Endothelial cell of umbilical vein (primary cell): ENCODE measurements around the gene AMBP.

Source experiments
- CTCF ChIP-seq, 2 donors: IDR thresholded peaks; 1 replicate in 1 of 2; 2 replicates in 1 of 2; pipeline ENCODE4 v1.5.1; 2011; ENCODE audit warnings: low read length in 2 of 2, mild to moderate bottlenecking in 2 of 2, moderate library complexity in 2 of 2, control low read depth in 1 of 2, inconsistent platforms in 1 of 2, low read depth in 1 of 2; ENCODE audit not compliant: insufficient read depth in 1 of 2; ENCODE audit errors: extremely low read depth in 1 of 2
- EZH2 ChIP-seq: IDR thresholded peaks from 2 replicates; pipeline ENCODE4 v1.6.1; 2012; ENCODE audit warnings: borderline replicate concordance, low read depth, mild to moderate bottlenecking, moderate library complexity, low read length, inconsistent platforms; ENCODE audit not compliant: severe bottlenecking
- FOS ChIP-seq: IDR thresholded peaks from 2 replicates; pipeline ENCODE4 v1.6.1; 2011; ENCODE audit warnings: mild to moderate bottlenecking, low read length, moderate library complexity, borderline replicate concordance; ENCODE audit not compliant: insufficient read depth
- GATA2 ChIP-seq: IDR thresholded peaks from 2 replicates; pipeline ENCODE4 v1.7.0; 2011; ENCODE audit warnings: low read depth, mild to moderate bottlenecking, moderate library complexity, mixed read lengths, low read length; ENCODE audit not compliant: insufficient read length, insufficient read depth
- MAX ChIP-seq: IDR thresholded peaks from 2 replicates; pipeline ENCODE4 v1.6.1; 2011; ENCODE audit not compliant: insufficient read depth, insufficient read length
- MYC ChIP-seq: IDR thresholded peaks from one replicate; pipeline ENCODE4 v1.6.1; 2011; ENCODE audit warnings: mild to moderate bottlenecking, low read depth, low read length
- POLR2A ChIP-seq: IDR thresholded peaks from 2 replicates; pipeline ENCODE4 v1.6.1; 2012; ENCODE audit warnings: low read depth, mild to moderate bottlenecking, control low read depth, low read length
- POLR2AphosphoS5 ChIP-seq: IDR thresholded peaks from 2 replicates; pipeline ENCODE4 v1.6.1; 2012; ENCODE audit warnings: low read depth, mild to moderate bottlenecking, control low read depth, low read length, moderate library complexity; ENCODE audit not compliant: insufficient read depth

GRCh38 chr9:114080773-114081440 is 2.8 kb upstream of the AMBP start:
- TF ChIP-seq CTCF (IDR thresholded peaks at IDR 0.05; ENCODE audit: extremely low read depth in 1 of 2, insufficient read depth in 1 of 2, low read depth in 1 of 2, low read length in 2 of 2) (no peak), FOS (no peak), POLR2A (no peak), EZH2 (no peak), POLR2AphosphoS5 (no peak), MAX (no peak), MYC (no peak), GATA2 (no peak)
